Tibial artery (tissue), 4 donors: Measurements from ENCODE around the gene KCTD20.

ENCODE experiments used
- DNase-seq, 2 donors: peaks; one replicate each; pipeline ENCODE4 v3.0.0-alpha.2; 2019
- H3K27ac ChIP-seq, 2 donors: fragments of 200-600 bp; sonication (generic) in 1 of 2; 1 replicate in 1 of 2; 2 replicates in 1 of 2; pipeline ENCODE4 v1.5.1; 2018 to 2019; ENCODE audit warnings: mild to moderate bottlenecking in 1 of 2
- H3K27me3 ChIP-seq, 2 donors: fragments of 200-600 bp; sonication (generic) in 1 of 2; one replicate each; pipeline versions ENCODE4 v1.5.1 to v1.6.0; 2016 to 2019
- H3K36me3 ChIP-seq, 3 donors: fragments of 200-600 bp; sonication (generic) in 2 of 3; one replicate each; pipeline ENCODE4 v1.5.1; 2016 to 2019; ENCODE audit warnings: mild to moderate bottlenecking in 2 of 3
- H3K4me1 ChIP-seq, 4 donors: fragments of 200-600 bp; sonication (generic) in 2 of 4; 1 replicate in 3 of 4; 2 replicates in 1 of 4; pipeline ENCODE4 v1.5.1; 2016 to 2019
- H3K4me3 ChIP-seq, 2 donors: fragments of 200-600 bp; sonication (generic) in 1 of 2; 1 replicate in 1 of 2; 2 replicates in 1 of 2; pipeline ENCODE4 v1.5.1; 2018 to 2019; ENCODE audit warnings: mild to moderate bottlenecking in 2 of 2
- H3K9me3 ChIP-seq, 3 donors: fragments of 200-600 bp; sonication (generic) in 1 of 3; one replicate each; pipeline ENCODE4 v1.5.1; 2016 to 2019
- intact Hi-C: fragments of 100-400 bp; cut with DNase I; formaldehyde crosslinking; loops from one replicate; pipeline ENCODE4 v1.15.0; 2023; ENCODE audit warnings: low total_unique reads
- TF ChIP-seq, protein P1 (sequence below), 2 experiments: fragments of 200-600 bp in 1 of 2; fragments of 450-650 bp in 1 of 2; IDR thresholded peaks; one replicate each; pipeline ENCODE4 v1.5.1; 2017 to 2019; ENCODE audit warnings: antibody characterized with exemption in 2 of 2, mild to moderate bottlenecking in 1 of 2, moderate library complexity in 1 of 2

Gene KCTD20

DNA sequence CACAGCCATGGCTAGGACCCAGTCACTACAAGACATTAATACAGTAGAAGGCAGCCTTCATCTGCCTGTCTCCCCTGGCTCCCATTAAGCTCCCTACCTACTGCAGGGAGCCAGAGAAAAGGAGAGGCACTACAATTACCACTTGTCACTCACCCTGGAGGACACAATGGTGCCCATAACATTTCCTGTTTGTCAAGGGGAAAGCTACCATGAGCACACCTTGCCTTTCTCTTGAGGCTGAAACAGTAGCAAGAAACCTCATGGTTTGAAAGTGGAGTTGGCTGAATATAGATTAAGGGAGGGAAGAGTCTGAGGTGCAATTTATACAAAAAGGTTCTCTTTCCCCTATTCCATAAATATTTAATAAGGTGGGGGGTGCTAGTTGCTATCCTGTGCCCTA is 76.6 kb downstream of the KCTD20 start:
- Histone ChIP-seq H3K9me3 (no peaks in the 10 kb centered on the region), H3K4me1 (no peaks in the 10 kb centered on the region), H3K4me3 (no peak overlapping the region), H3K27me3 (no peaks in the 10 kb centered on the region), H3K27ac (no peak overlapping the region), H3K36me3 (peaks cover 31 to 67% (median 47%) of the 10 kb centered on the region in 3 donors)
- intact Hi-C loops = no loop called here
- TF ChIP-seq, protein P1, sequence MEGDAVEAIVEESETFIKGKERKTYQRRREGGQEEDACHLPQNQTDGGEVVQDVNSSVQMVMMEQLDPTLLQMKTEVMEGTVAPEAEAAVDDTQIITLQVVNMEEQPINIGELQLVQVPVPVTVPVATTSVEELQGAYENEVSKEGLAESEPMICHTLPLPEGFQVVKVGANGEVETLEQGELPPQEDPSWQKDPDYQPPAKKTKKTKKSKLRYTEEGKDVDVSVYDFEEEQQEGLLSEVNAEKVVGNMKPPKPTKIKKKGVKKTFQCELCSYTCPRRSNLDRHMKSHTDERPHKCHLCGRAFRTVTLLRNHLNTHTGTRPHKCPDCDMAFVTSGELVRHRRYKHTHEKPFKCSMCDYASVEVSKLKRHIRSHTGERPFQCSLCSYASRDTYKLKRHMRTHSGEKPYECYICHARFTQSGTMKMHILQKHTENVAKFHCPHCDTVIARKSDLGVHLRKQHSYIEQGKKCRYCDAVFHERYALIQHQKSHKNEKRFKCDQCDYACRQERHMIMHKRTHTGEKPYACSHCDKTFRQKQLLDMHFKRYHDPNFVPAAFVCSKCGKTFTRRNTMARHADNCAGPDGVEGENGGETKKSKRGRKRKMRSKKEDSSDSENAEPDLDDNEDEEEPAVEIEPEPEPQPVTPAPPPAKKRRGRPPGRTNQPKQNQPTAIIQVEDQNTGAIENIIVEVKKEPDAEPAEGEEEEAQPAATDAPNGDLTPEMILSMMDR (IDR thresholded peaks at IDR 0.05) = no peak
- no peak for DNase-seq

DNA sequence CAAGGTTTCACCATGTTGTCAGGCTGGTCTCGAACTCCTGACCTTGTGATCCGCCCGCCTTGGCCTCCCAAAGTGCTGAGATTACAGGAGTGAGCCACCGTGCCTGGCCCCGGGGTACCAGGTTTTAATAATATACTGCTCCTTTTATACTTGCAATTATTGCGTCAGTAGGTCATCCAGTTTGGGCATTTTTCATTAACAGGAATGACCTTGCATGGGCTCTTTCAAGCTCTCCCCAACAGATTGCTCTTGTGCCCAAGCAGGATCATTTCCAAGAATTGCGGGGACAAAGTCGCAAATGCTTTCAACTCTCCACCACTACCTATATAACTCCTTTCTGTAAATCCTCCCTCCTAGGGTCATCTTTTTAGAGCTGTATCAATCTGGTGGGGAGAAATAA is 80.7 kb downstream of the KCTD20 start:
- Histone ChIP-seq H3K4me3 (no peak overlapping the region), H3K4me1 (no peaks in the 10 kb centered on the region), H3K27me3 (no peaks in the 10 kb centered on the region), H3K9me3 (no peaks in the 10 kb centered on the region), H3K27ac (no peak overlapping the region), H3K36me3 (peaks cover 26 to 74% (median 52%) of the 10 kb centered on the region in 3 donors)
- TF ChIP-seq, protein P1 (IDR thresholded peaks at IDR 0.05) = no peak
- intact Hi-C loops = no loop called here
- DNase-seq = no peak

DNA sequence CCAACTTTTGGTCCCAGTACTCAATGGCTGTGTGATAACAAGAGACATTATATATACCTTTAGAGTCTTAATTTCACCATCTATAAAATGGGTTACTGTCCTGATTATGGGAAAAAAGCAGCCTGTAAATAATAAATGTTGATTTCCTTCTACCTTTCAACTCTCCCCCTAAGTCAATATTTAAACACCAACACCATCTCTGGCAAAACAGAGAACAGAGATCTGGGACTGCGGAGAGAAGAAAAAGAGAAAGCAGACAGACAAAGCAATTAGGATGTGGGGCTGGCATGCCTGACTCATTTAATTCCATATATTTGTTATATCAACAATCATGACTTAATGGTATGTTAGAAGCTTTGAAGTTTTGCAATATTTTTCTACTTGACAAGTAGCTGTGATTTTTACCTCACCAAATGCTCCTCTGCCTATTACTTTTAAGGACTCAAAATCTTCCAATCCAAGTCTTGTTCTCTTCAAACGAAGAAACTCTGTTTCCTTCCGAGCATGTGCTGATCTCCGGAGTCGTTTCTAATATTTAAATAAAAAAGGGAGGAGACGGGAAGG is 81.2 kb downstream of the KCTD20 start:
- Histone ChIP-seq H3K4me3 (no peak overlapping the region), H3K27me3 (no peaks in the 10 kb centered on the region), H3K9me3 (no peaks in the 10 kb centered on the region), H3K36me3 (peaks cover 26 to 73% (median 52%) of the 10 kb centered on the region in 3 donors), H3K27ac (no peak overlapping the region), H3K4me1 (no peaks in the 10 kb centered on the region)
- TF ChIP-seq, protein P1 (IDR thresholded peaks at IDR 0.05) = no peak
- DNase-seq = no peak
- intact Hi-C loops = no loop called here

DNA sequence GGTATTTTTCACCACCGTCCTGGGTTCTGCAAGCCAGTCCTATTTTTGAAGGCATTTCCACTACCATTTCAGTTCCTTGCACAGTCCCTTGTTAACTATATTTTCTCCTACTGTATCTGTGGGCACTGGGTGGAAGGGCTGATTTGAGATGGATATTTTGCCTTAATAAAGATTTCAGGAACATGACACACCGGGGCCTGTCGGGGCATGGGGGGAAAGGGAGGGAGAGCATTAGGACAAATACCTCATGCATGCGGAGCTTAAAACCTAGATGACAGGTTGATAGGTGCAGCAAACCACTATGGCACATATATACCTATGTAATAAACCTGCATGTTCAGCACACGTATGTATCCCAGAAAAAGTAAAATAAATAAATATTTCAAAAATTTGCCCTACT is 82.1 kb downstream of the KCTD20 start:
- TF ChIP-seq, protein P1 (IDR thresholded peaks at IDR 0.05) = no peak
- Histone ChIP-seq H3K27me3 (no peaks in the 10 kb centered on the region), H3K9me3 (no peaks in the 10 kb centered on the region), H3K4me1 (no peaks in the 10 kb centered on the region), H3K36me3 (peaks cover 24 to 71% (median 46%) of the 10 kb centered on the region in 3 donors), H3K27ac (no peak overlapping the region), H3K4me3 (no peak overlapping the region)
- intact Hi-C loops = no loop called here
- no peak for DNase-seq

DNA sequence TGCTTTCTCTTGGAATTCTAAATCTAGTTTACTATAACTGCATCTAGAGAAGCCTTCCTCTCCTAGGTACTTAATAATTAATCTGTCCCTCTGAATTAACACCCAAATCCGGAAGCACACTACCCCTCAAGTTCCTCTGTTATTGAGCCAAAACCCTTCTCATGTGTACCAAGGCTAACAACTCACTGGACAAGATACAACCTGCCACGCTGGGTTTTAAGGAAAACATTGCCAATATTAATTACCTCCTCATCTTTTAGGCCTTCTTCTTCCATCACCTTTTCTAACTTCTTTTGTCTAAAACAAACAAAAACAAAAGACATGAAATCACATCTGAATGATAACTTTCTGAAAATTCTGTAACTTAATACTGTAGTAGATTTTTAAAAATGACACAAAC is 82.5 kb downstream of the KCTD20 start:
- TF ChIP-seq, protein P1 (IDR thresholded peaks at IDR 0.05) = no peak
- intact Hi-C loops = no loop called here
- H3K36me3 ChIP-seq = peaks cover 20 to 71% (median 43%) of the 10 kb centered on the region in 3 donors
- H3K9me3 ChIP-seq = no peaks in the 10 kb centered on the region
- no peak overlapping the region for H3K27ac ChIP-seq
- DNase-seq = no peak
- no peak overlapping the region for H3K4me3 ChIP-seq
- H3K4me1 ChIP-seq = no peaks in the 10 kb centered on the region
- H3K27me3 ChIP-seq = no peaks in the 10 kb centered on the region

DNA sequence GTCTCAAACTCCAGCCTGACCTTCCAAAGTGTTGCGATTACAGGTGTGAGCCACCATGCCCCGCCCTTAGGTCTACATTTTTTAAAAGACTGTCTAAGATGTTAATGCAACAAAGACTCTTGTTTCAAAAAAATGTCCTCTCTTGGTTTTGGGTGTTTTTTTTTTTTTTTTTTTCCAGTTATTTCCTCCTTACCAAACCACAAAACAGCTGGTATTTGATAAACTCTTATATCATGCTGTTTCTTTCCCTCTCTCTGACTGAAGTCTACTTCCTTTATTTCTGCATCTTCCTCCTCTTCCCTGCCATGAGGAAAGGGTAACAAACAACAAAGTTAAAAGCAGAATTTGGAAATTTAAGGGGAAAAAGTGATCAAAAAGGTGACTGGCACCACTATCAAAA is 83.3 kb downstream of the KCTD20 start:
- H3K27me3 ChIP-seq = no peaks in the 10 kb centered on the region
- no peak for DNase-seq
- intact Hi-C loops = no loop called here
- H3K4me1 ChIP-seq = no peaks in the 10 kb centered on the region
- no peak overlapping the region for H3K27ac ChIP-seq
- peaks cover 12 to 70% (median 35%) of the 10 kb centered on the region in 3 donors for H3K36me3 ChIP-seq
- H3K9me3 ChIP-seq = no peaks in the 10 kb centered on the region
- H3K4me3 ChIP-seq = no peak overlapping the region
- TF ChIP-seq, protein P1 (IDR thresholded peaks at IDR 0.05) = no peak
